K562 (cell line): Measurements from ENCODE around the gene MOB1B. TPM values are rescaled to one million over a fixed set of nuclear protein-coding genes. Genes with fewer than 3 reads are reported as not detected.
A peak's percentile ranks its signal among the peaks of the same experiment; 100 is the strongest.

Source experiments
- AFF1 ChIP-seq, 2 experiments: fragments of 450-650 bp; IDR thresholded peaks; 2 replicates each; pipeline ENCODE4 v1.6.1; 2018; ENCODE audit warnings: mild to moderate bottlenecking in 2 of 2, low read depth in 1 of 2; ENCODE audit not compliant: partially characterized antibody in 2 of 2
- CBFA2T3 ChIP-seq: fragments of 450-650 bp; IDR thresholded peaks from 2 replicates; pipeline ENCODE4 v1.6.1; 2017
- CHD1 ChIP-seq: fragments of 200-600 bp; sonication (generic); IDR thresholded peaks from one replicate; pipeline ENCODE4 v1.6.1; 2012; ENCODE audit warnings: mild to moderate bottlenecking, moderate library complexity, low read length, inconsistent platforms
- CXXC5 ChIP-seq: fragments of 250-450 bp; sonication (Bioruptor Pico); IDR thresholded peaks from 2 replicates; pipeline ENCODE4 v1.8.0; 2022; ENCODE audit warnings: inconsistent platforms, mild to moderate bottlenecking, moderate library complexity
- IFI16 ChIP-seq: fragments of 250-450 bp; sonication (Bioruptor Pico); IDR thresholded peaks from 2 replicates; pipeline ENCODE4 v2.1.2; 2022; ENCODE audit warnings: mild to moderate bottlenecking, inconsistent platforms
- IRF1 ChIP-seq: sonication (generic); formaldehyde crosslinking; IDR thresholded peaks from 2 replicates; pipeline ENCODE4 v1.8.0; 2022; ENCODE audit warnings: missing genetic modification reagents, mild to moderate bottlenecking, borderline replicate concordance
- L3MBTL2 ChIP-seq: fragments of 450-650 bp; IDR thresholded peaks from 2 replicates; pipeline ENCODE4 v1.6.1; 2016; ENCODE audit warnings: mild to moderate bottlenecking, moderate library complexity
- NFIX ChIP-seq: fragments of 250-450 bp; sonication (Bioruptor Pico); IDR thresholded peaks from 2 replicates; pipeline ENCODE4 v1.4.0; 2020; ENCODE audit warnings: low read depth, mild to moderate bottlenecking, moderate library complexity
- NR4A1 ChIP-seq, 2 experiments: fragments of 250-450 bp in 1 of 2; fragments of 450-650 bp in 1 of 2; sonication (Bioruptor Pico) in 1 of 2; IDR thresholded peaks; 2 replicates each; pipeline versions ENCODE4 v1.4.0 to v1.6.1; 2016 to 2020; ENCODE audit warnings: mild to moderate bottlenecking in 2 of 2, missing compliant biosample characterization in 1 of 2, missing genetic modification characterization in 1 of 2, moderate library complexity in 1 of 2
- RBM25 ChIP-seq: fragments of 200-400 bp; formaldehyde crosslinking; IDR thresholded peaks from 2 replicates; pipeline ENCODE4 v1.6.1; 2018; ENCODE audit warnings: low read length, low read depth, moderate library complexity; ENCODE audit not compliant: severe bottlenecking
- RFX1 ChIP-seq: fragments of 450-650 bp; IDR thresholded peaks from 2 replicates; pipeline ENCODE4 v1.6.1; 2016; ENCODE audit warnings: mild to moderate bottlenecking, moderate library complexity
- SMC3 ChIP-seq: conservative IDR thresholded peaks from 2 replicates; pipeline ENCODE4 v1.6.1; 2011; ENCODE audit warnings: low read depth, low read length, improper control_type of control experiment; ENCODE audit not compliant: insufficient read depth
- XRCC4 ChIP-seq: IDR thresholded peaks from one replicate; pipeline ENCODE4 v1.6.1; 2011; ENCODE audit not compliant: insufficient read depth, insufficient read length; ENCODE audit errors: extremely low read depth
- ZKSCAN8 ChIP-seq: fragments of 200-800 bp; sonication (Bioruptor generic); IDR thresholded peaks from 2 replicates; pipeline ENCODE4 v1.6.1; 2016; ENCODE audit warnings: missing genetic modification characterization, missing compliant biosample characterization
- ZZZ3 ChIP-seq: fragments of 450-650 bp; IDR thresholded peaks from 2 replicates; pipeline ENCODE4 v1.6.1; 2016; ENCODE audit warnings: antibody characterized with exemption, mild to moderate bottlenecking, moderate library complexity
- polyA plus RNA-seq, 8 experiments: library from polyadenylated mRNA; depleted of rRNA in 4 of 8; stranded (reverse) in 5 of 8; unstranded in 3 of 8; fragments of >200 nt; fragmentation: Nextera tagmentation in 2 of 8; fragmentation: Illumina TruSeq in 1 of 8; extraction: Ambion mirVana in 2 of 8; extraction: Trizol in 1 of 8; gene quantifications; 2 replicates each; pipeline versions ENCODE4 v1.2.1 to v1.2.3, GENCODE V29; 2011 to 2014; ENCODE audit warnings: inconsistent platforms in 1 of 8, missing spikeins in 1 of 8
- total RNA-seq, 7 experiments: library from RNA; depleted of rRNA in 6 of 7; stranded (reverse); fragments of >200 nt in 6 of 7; fragmentation: Illumina TruSeq in 2 of 7; extraction: Trizol in 2 of 7; gene quantifications; 2 replicates each; pipeline versions ENCODE4 v1.2.1 to v1.2.3, GENCODE V29; 2011 to 2021; ENCODE audit warnings: low replicate concordance in 1 of 7
- TF ChIP-seq, protein P1 (sequence below): IDR thresholded peaks from 2 replicates; pipeline ENCODE4 v1.6.1; 2012; ENCODE audit warnings: low read depth, low read length, improper control_type of control experiment, borderline replicate concordance
- TF ChIP-seq, protein P2 (sequence below): fragments of 250-450 bp; sonication (Bioruptor Pico); IDR thresholded peaks from 2 replicates; pipeline ENCODE4 v1.4.0; 2020; ENCODE audit warnings: mild to moderate bottlenecking, moderate library complexity, borderline replicate concordance

Gene MOB1B
- total and polyA plus RNA-seq, 9 of the 15 experiments (the other 6 are each of a cell fraction or from before 2014, with no cell fraction given), result 8.4 to 37.8 (median 19.0) TPM

- TF ChIP-seq AFF1 (IDR thresholded peaks at IDR 0.05; ENCODE audit: low read depth in 1 of 2, partially characterized antibody in 2 of 2) (peak in 1 of 2 experiments; percentile 27), CXXC5 (peak; percentile 98), IRF1 (CRISPR knock-in tag) (no peak), ZKSCAN8 (no peak), L3MBTL2 (peak; percentile 90), CHD1 (peak; percentile 87), XRCC4 (no peak), SMC3 (no peak), IFI16 (CRISPR knock-in tag) (no peak), RBM25 (peak; percentile 46), NFIX (no peak), RFX1 (no peak), CBFA2T3 (no peak), ZZZ3 (no peak), NR4A1 (CRISPR knock-in tag; IDR thresholded peaks at IDR 0.05) (no peak), NR4A1 (tag; IDR thresholded peaks at IDR 0.05) (no peak)
- TF ChIP-seq, protein P1, sequence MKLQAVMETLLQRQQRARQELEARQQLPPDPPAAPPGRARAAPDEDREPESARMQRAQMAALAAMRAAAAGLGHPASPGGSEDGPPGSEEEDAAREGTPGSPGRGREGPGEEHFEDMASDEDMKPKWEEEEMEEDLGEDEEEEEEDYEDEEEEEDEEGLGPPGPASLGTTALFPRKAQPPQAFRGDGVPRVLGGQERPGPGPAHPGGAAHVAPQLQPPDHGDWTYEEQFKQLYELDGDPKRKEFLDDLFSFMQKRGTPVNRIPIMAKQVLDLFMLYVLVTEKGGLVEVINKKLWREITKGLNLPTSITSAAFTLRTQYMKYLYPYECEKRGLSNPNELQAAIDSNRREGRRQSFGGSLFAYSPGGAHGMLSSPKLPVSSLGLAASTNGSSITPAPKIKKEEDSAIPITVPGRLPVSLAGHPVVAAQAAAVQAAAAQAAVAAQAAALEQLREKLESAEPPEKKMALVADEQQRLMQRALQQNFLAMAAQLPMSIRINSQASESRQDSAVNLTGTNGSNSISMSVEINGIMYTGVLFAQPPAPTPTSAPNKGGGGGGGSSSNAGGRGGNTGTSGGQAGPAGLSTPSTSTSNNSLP, result no peak
- TF ChIP-seq, protein P2, sequence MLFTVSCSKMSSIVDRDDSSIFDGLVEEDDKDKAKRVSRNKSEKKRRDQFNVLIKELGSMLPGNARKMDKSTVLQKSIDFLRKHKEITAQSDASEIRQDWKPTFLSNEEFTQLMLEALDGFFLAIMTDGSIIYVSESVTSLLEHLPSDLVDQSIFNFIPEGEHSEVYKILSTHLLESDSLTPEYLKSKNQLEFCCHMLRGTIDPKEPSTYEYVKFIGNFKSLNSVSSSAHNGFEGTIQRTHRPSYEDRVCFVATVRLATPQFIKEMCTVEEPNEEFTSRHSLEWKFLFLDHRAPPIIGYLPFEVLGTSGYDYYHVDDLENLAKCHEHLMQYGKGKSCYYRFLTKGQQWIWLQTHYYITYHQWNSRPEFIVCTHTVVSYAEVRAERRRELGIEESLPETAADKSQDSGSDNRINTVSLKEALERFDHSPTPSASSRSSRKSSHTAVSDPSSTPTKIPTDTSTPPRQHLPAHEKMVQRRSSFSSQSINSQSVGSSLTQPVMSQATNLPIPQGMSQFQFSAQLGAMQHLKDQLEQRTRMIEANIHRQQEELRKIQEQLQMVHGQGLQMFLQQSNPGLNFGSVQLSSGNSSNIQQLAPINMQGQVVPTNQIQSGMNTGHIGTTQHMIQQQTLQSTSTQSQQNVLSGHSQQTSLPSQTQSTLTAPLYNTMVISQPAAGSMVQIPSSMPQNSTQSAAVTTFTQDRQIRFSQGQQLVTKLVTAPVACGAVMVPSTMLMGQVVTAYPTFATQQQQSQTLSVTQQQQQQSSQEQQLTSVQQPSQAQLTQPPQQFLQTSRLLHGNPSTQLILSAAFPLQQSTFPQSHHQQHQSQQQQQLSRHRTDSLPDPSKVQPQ (CRISPR knock-in tag), result no peak
Measured at GRCh38 chr4:70993181-70994068, 91.3 kb downstream of the MOB1B start, which contains the start of gene DCK (continued).
